IPS-15b (cell line): ENCODE results near the gene CASP2.
A peak's percentile ranks its signal among the peaks of the same experiment; 100 is the strongest.

Source experiments
- H3K27me3 ChIP-seq: one replicate; pipeline ENCODE4 v1.6.1; 2013; ENCODE audit warnings: low read length; ENCODE audit not compliant: control insufficient read depth, insufficient read depth
- H3K36me3 ChIP-seq: one replicate; pipeline ENCODE4 v1.6.1; 2013; ENCODE audit warnings: low read length; ENCODE audit not compliant: control insufficient read depth, insufficient read depth
- H3K4me1 ChIP-seq: one replicate; pipeline ENCODE4 v1.6.1; 2013; ENCODE audit warnings: mild to moderate bottlenecking, low read length; ENCODE audit not compliant: control insufficient read depth, insufficient read depth
- H3K4me3 ChIP-seq: one replicate; pipeline ENCODE4 v1.5.1; 2013; ENCODE audit warnings: low read depth, low read length
- H3K9ac ChIP-seq: one replicate; pipeline ENCODE4 v1.6.1; 2013; ENCODE audit warnings: low read depth, mild to moderate bottlenecking, low read length
- H3K9me3 ChIP-seq: one replicate; pipeline ENCODE4 v1.6.1; 2013; ENCODE audit warnings: mild to moderate bottlenecking, low read length; ENCODE audit not compliant: control insufficient read depth, insufficient read depth

CASP2 gene

DNA sequence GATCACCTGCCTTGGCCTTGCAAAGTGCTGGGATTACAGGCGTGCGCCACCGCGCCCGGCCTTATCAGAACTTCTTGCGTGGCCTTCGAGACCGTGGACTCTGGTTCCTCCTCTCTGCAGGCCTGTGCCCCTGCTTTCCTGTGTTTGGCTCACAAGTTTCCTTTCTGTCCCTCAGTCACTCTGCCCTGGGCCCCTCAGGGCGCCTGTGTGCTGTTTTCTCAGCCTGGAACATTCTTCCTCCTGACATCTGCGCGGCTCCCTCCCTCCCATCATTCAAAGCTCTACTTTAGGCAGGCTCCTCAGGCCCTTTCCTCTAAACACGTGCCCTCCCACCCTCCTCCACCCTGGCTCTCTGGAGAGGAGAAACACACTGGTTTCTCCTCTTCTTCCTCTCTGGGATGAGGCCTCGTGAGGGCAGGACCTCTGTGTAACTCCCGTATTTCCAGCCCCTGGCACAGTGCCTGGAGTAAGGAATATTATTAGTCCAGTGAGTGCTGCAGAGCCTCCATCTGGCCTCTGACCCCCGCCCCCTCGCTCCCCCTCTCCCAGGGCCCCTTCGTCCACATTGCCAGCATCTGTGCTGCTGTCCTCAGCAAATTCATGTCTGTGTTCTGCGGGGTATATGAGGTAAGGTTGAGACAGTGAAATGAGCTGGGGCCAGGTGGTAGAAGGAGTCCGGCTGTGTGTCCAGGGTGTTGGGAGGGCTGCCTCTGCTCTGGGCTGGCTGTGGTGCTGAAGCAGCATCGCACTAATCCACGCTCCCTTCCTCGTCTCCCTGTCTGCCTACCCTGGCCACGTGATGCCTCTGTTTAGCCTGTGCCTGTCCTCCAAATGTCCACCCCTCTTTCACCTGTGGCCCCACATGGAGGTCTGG, 34.8 kb downstream of the CASP2 start:
- Histone ChIP-seq H3K9ac (no peak overlapping the region), H3K27me3 (no peaks in the 10 kb centered on the region), H3K4me3 (no peak overlapping the region), H3K36me3 (no peaks in the 10 kb centered on the region), H3K9me3 (no peaks in the 10 kb centered on the region), H3K4me1 (peaks cover 3% of the 10 kb centered on the region)

GRCh38 chr7:143323653-143324052, 35.5 kb downstream of the CASP2 start:
- Histone ChIP-seq H3K4me1 (peaks cover 3% of the 10 kb centered on the region), H3K36me3 (no peaks in the 10 kb centered on the region), H3K4me3 (no peak overlapping the region), H3K9me3 (no peaks in the 10 kb centered on the region), H3K9ac (no peak overlapping the region), H3K27me3 (no peaks in the 10 kb centered on the region)

- H3K4me1 ChIP-seq = peaks cover 3% of the 10 kb centered on the region
- H3K9me3 ChIP-seq = no peaks in the 10 kb centered on the region
- no peaks in the 10 kb centered on the region for H3K27me3 ChIP-seq
- no peak overlapping the region for H3K4me3 ChIP-seq
- no peaks in the 10 kb centered on the region for H3K36me3 ChIP-seq
- no peak overlapping the region for H3K9ac ChIP-seq
These were observed 37.1 kb downstream of the CASP2 start for GRCh38 chr7:143325240-143325639.

DNA sequence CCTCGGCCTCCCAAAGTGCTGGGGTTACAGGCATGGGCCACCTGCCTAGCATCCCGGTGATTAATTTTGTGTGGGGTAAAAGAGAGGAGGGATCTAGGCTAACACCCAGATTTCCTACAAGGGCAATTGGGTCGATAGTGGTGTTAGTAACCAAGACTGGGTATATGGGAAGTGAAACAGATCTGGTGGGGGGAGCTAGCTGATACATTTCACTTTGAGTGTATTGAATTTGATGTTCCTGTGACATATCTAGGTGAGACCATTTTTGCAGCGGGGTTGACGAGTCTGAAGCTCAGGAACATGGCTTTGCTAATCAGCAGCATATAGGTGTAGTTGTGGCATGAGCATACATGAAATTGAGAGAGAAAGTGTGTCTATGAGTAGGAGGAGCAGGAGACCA, 39.8 kb downstream of the CASP2 start:
- Histone ChIP-seq H3K4me1 (peaks cover 3% of the 10 kb centered on the region), H3K36me3 (no peaks in the 10 kb centered on the region), H3K9me3 (no peaks in the 10 kb centered on the region), H3K27me3 (no peaks in the 10 kb centered on the region), H3K9ac (no peak overlapping the region), H3K4me3 (no peak overlapping the region)

GRCh38 chr7:143329471-143330170, 41.5 kb downstream of the CASP2 start:
- Histone ChIP-seq H3K4me1 (peaks cover 3% of the 10 kb centered on the region), H3K9me3 (no peaks in the 10 kb centered on the region), H3K9ac (no peak overlapping the region), H3K27me3 (no peaks in the 10 kb centered on the region), H3K4me3 (no peak overlapping the region), H3K36me3 (no peaks in the 10 kb centered on the region)

DNA sequence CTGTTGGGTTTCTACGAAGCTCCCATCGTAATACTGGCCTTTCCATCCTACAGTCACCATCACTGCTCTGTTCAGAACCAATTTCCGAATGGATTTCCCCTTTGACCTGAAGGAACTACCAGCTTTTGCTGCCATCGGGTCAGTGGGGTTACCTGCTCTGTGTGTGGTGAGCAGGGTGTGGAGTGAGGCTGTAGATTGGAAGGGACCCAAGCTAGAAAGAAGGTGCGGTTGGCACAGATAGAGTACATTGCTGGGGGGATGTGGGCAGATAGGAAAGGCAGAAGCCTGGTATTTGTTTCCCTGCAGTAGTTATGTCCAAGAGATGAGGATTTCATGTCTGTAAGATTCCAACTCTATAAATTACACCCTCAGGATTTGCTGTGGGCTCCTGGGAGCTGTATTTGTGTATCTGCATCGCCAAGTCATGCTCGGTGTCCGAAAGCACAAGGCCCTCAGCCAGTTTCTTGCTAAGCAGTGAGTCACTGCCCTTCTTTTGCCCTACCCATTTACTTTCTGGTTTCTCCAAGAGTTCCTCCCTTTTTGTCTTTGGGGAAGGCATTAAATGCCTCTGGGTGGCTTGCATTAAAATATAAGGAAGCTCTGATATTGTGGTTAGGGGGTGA, 43.1 kb downstream of the CASP2 start:
- no peaks in the 10 kb centered on the region for H3K4me1 ChIP-seq
- H3K36me3 ChIP-seq = no peaks in the 10 kb centered on the region
- no peak overlapping the region for H3K9ac ChIP-seq
- H3K27me3 ChIP-seq = no peaks in the 10 kb centered on the region
- no peaks in the 10 kb centered on the region for H3K9me3 ChIP-seq
- no peak overlapping the region for H3K4me3 ChIP-seq

DNA sequence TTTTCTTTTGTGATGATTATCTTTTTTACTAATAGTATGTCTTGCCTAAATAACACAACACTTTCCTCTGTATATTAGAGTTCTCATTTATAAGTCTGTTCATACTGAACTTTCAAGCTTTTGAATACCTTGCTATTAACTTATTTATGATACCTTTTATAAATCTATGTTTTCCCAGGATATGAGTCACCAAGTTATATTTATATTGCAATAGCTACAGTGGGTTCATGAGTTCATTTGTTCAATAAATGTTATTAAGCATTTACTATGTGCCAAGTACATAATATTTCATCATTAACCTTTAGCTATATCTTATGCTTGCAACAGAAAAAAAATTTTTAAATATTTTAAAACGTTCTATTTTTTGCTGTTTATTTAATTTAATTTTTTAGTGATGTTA, 46.1 kb downstream of the CASP2 start:
- no peak overlapping the region for H3K9ac ChIP-seq

GRCh38 chr7:143337216-143337615, 49.1 kb downstream of the CASP2 start:
- Histone ChIP-seq H3K9me3 (no peaks in the 10 kb centered on the region), H3K27me3 (no peaks in the 10 kb centered on the region), H3K4me3 (no peak overlapping the region), H3K36me3 (no peaks in the 10 kb centered on the region), H3K4me1 (no peaks in the 10 kb centered on the region), H3K9ac (no peak overlapping the region)

More for the DNA sequence above, 46.1 kb downstream of the CASP2 start:
- H3K27me3 ChIP-seq = no peaks in the 10 kb centered on the region
- no peaks in the 10 kb centered on the region for H3K4me1 ChIP-seq
- no peak overlapping the region for H3K4me3 ChIP-seq
- no peaks in the 10 kb centered on the region for H3K36me3 ChIP-seq
- no peaks in the 10 kb centered on the region for H3K9me3 ChIP-seq

DNA sequence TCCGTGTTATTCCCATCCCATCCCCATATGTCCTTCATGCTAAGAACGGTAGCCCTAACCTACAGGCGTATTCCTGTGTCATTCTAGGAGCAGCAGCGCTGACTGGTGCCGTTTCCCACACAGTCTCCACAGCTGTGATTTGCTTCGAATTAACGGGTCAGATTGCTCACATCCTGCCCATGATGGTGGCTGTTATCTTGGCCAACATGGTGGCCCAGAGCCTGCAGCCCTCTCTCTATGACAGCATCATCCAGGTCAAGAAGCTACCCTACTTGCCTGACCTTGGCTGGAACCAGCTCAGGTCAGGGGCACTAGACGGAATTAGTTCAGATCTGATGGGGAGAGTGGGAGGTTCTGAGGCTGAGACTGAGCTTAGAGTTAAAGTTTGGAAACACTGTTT, 53.7 kb downstream of the CASP2 start:
- no peaks in the 10 kb centered on the region for H3K36me3 ChIP-seq
- H3K9me3 ChIP-seq = no peaks in the 10 kb centered on the region
- H3K27me3 ChIP-seq = peaks cover 5% of the 10 kb centered on the region
- H3K9ac ChIP-seq = no peak overlapping the region
- no peak overlapping the region for H3K4me3 ChIP-seq
- peaks cover 3% of the 10 kb centered on the region for H3K4me1 ChIP-seq

GRCh38 chr7:143343596-143343995, 55.4 kb downstream of the CASP2 start:
- H3K4me1 ChIP-seq = peaks cover 3% of the 10 kb centered on the region
- no peaks in the 10 kb centered on the region for H3K36me3 ChIP-seq
- H3K9me3 ChIP-seq = no peaks in the 10 kb centered on the region
- no peak overlapping the region for H3K4me3 ChIP-seq
- peaks cover 6% of the 10 kb centered on the region for H3K27me3 ChIP-seq
- H3K9ac ChIP-seq = no peak overlapping the region

GRCh38 chr7:143345428-143345900, 57.3 kb downstream of the CASP2 start:
- Histone ChIP-seq H3K4me3 (peak overlapping the region; percentile 45), H3K27me3 (peaks cover 6% of the 10 kb centered on the region)

More at GRCh38 chr7:143345428-143345900, 57.3 kb downstream of the CASP2 start:
- peaks cover 3% of the 10 kb centered on the region for H3K4me1 ChIP-seq
- H3K36me3 ChIP-seq = no peaks in the 10 kb centered on the region
- no peaks in the 10 kb centered on the region for H3K9me3 ChIP-seq
- H3K9ac ChIP-seq = peak overlapping the region; percentile 32
